Right hindlimb (tissue), 1 donor: Measurements from ENCODE around the gene NEDD4L.
"Not testable (repeated sequence)": the region's sequence is repeated elsewhere in the genome, so short reads cannot be mapped to it uniquely, and the experiment has no call there.

ENCODE experiments used
- DNase-seq: peaks from one replicate; pipeline ENCODE4 v3.0.0-alpha.2; 2018

NEDD4L gene

GRCh38 chr18:58407649-58408407, 363.8 kb downstream of the NEDD4L start:
- no peak for DNase-seq

- no peak for DNase-seq
Measured at GRCh38 chr18:58408665-58409064, 364.6 kb downstream of the NEDD4L start.

- DNase-seq, result no peak
Measured at GRCh38 chr18:58409802-58410445, 365.9 kb downstream of the NEDD4L start.

GRCh38 chr18:58411323-58411722, 367.3 kb downstream of the NEDD4L start:
- no peak for DNase-seq

DNA sequence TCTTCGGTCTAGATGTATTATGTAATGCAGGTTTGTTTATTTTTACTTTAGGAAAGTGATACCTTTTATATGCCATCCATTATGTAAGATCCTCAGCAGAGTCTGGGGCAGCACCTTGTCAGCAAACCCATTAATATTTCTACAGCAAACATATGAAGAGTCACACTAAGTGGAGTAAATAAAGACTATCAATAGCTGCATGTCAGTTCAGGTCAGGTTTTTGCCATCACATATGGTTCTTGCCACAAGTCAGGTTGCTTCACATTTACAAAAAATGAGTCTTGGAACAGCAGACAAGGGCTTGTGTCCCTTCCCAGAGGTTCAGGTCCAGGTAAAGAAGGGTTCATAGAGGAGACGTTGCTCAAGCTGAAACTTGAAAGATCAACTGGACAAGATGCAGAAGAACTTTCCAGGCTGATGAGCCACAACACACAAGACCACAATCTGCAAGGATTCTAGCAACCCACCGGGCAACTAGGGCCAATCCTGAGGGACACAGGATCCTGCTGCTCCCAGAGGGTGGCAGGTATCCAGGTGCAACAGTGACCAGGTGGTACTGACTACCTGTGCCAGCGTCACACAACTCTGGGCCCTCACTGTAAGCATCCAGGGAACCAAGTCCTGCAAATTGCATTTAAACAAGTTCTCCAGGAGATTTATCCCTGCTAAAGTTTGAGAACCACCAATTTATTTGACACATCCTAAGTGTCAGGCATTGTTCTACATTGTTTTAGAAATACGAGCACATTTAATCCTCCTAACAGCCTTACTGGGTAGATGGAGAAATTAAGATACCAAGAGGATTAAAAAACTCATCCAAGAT, 369.0 kb downstream of the NEDD4L start:
- DNase-seq, result no peak

GRCh38 chr18:58413667-58414628, 369.9 kb downstream of the NEDD4L start:
- DNase-seq, result no peak

DNA sequence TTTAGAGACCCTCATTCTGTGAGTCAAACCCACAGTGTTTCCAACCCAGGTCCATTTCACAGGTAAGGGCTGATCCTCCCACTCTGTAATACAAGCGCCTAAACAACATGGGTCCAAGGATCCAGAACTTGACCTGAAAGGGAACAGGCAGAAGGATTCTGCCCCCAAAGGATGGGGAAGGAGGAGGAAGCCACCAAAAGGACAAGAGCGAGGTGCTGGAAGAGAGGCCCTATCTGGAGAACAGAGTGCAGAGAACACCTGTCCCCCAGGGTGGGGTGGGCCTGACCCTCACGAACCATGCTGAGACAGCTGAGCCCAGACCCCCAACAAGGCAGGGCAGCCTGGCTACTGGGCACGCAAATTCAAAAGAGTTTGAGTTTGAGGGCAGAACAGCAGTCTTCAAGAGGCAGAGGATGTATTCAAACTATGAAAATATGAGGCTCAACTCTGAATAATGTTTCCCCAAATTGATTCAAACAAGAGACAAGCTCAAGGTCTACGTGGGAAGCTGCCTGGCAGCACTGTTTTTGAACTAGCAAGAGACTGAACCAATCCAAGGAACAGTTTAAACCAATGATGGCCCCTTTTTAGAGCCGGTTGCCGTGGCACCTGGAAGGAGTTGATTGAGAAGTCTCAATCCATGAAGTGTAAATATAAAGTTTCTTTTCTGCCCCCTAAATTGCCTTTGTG, 372.1 kb downstream of the NEDD4L start:
- no peak for DNase-seq

DNA sequence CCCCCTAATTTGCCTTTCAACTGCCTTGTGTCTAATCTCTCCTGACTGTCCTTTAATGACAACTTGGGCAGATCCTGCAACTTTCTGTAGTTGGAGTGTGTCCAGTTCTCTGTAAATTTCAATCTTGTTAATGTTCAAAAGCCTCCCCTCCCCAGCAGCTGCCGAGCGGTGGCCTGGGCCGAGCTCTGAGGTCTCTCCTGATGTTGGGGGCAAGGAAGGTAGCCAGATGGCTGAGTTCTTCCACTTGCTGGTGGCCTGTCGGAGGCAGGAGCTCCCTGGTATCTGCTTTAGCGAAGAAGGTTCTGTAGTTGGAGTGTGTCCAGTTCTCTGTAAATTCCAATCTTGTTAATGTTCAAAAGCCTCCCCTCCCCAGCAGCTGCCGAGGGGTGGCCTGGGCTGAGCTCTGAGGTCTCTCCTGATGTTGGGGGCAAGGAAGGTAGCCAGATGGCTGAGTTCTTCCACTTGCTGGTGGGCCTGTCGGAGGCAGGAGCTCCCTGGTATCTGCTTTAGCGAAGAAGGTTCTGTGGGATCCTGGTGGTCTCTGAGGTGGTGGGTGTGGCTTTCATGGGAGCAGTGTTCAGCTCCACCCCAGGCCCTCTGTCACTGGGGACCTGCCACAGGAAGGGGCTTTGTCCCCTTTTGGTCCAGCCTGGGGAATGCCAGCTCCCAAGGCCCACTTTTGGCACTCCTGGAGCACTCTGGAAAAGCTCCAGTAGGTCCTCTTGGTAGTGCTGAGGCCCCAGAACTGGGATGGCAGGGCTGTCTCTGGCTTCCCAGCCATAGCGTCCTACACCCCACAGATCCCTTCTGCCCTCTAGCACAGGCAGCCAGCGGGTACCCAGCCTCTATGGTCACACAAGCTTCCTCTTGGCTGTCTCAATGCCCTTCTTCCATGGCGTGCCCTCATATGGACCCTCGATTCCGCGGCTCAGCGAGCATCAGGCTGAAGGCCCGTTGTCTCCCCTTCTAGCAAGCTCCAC, 373.0 kb downstream of the NEDD4L start:
- no peak for DNase-seq

GRCh38 chr18:58417752-58418151, 373.7 kb downstream of the NEDD4L start:
- no peak for DNase-seq

GRCh38 chr18:58418361-58418760, 374.3 kb downstream of the NEDD4L start:
- no peak for DNase-seq

- no peak for DNase-seq
Measured at GRCh38 chr18:58419587-58420199, 375.7 kb downstream of the NEDD4L start.

DNA sequence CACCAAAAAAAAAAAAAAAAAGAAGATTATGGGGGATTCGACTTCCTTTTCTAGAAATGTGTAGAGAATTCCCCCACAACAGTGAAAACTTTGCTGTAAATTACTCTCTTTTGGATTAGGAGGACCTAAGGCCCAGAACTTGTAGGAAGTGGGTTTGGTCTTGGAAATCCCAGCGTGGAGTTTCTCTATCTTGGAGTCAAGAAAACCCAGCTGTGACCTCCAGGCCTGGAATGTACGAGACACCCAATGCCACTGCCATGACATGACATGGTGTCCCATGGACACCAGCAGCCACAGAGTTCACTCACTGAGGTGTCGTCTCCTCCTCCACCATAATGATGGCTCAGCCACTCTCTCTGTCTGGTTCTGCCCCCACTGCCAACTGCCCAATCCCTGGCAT, 382.6 kb downstream of the NEDD4L start:
- no peak for DNase-seq

GRCh38 chr18:58427321-58427720, 383.3 kb downstream of the NEDD4L start:
- no peak for DNase-seq

GRCh38 chr18:58429442-58429841, 385.4 kb downstream of the NEDD4L start:
- DNase-seq, result no peak

DNA sequence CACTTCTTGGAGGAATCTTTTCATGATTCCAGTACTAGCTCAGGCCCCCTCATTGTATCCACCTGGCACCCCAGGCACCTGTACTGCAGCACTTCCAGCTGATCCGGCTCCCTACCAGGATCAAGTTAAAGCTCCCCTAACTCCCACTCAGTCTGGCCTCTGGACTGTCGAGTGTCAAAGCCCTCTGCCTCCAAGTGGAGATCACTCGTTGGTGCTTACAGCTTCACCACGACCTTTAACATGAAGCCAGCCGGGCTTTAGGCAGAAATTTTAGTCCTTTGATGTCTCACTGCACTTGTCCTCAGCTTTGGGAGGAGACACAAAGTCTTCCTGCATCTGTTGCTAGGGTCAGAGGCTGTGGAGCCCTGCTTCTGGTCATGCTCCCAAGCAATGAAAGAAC, 387.2 kb downstream of the NEDD4L start:
- DNase-seq, result no peak

DNA sequence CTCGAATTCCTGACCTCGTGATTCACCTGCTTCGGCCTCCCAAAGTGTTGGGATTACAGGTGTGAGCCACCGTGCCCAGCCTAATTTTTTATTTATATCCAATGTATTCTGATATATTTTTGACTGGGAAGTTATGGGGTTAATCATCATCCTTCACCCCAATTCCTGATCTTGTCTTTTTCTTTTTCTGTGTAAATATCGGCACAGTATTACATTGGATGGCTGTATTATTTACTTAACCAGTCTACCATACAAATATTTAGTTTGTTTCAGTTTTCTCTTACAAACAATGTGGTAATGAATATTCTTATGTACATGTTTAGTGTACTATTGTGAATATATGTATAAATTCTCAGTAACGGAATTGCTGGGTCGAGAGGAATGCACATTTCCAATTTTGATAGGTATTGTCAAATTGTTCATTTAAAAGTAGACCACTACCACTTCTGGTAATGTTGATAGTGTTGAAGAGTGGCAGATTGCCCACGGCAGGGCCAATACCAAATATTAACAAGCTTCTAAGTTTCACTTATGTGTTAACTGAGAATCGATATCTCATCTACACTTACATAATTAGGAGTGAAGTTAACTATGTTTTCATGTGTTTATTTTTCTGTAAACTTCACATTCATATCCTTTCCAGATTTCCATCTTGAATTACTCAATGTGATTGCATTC, 388.2 kb downstream of the NEDD4L start:
- DNase-seq, result no peak

DNA sequence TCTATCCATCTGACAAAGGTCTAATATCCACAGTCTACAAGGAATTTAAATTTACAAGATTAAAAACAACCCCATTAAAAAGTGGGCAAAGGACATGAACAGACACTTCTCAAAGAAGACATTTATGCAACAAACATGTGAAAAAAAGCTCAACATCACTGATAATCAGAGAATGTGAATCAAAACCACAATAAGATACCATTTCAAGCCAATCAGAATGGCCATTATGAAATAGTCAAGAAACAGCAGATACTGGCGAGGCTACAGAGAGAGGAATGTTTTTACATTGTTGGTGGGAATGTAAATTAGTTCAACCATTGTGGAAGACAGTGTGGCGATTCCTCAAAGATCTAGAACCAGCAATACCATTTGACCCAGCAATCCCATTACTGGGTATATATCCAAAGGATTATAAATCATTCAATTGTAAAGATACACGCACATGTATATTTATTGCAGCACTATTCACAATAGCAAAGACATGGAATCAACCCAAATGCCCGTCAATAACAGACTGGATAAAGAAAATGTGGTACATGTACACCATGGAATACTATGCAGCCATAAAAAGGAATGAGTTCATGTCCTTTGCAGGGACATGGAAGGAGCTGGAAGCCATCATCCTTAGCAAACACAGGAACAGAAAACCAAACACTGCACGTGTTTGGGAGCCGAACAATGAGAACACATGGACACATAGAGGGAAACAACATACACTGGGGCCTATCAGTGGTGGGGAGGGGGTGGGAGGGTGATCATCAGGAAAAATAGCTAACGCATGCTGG, 391.4 kb downstream of the NEDD4L start:
- not testable (repeated sequence) for DNase-seq

- no peak for DNase-seq
Measured at GRCh38 chr18:58438161-58438957, 394.3 kb downstream of the NEDD4L start.
